Panc1 (cell line): ENCODE data around the gene AKT3. TPM values are rescaled to one million over a fixed set of nuclear protein-coding genes. Genes with fewer than 3 reads are reported as not detected.

ENCODE experiments used
- ATAC-seq: fragments of 200-7000 bp; cut with Tn5 transposase; 2 replicates; pipeline ENCODE4 v1.9.1; 2020; ENCODE audit warnings: mild to moderate bottlenecking, moderate library complexity
- BruUV-seq: library from RNA; stranded (reverse); fragments of 400-500 nt; replicated peaks from 2 replicates; lab custom pipeline; 2021; lab: Mats Ljungman, UMichigan
- CTCF ChIA-PET: fragments of 300-600 bp; sonication (Branson Sonifier 250); formaldehyde crosslinking; loops from one replicate; lab custom pipeline; 2022; ENCODE audit warnings: antibody characterized with exemption; lab: Charles Lee
- POLR2A ChIA-PET: fragments of 300-600 bp; sonication (Branson Sonifier 250); formaldehyde crosslinking; loops from one replicate; lab custom pipeline; 2022; ENCODE audit warnings: antibody characterized with exemption; lab: Charles Lee
- DNase-seq: peaks from one replicate; pipeline ENCODE4 v3.0.0-alpha.2; 2010; ENCODE audit warnings: low read depth, low spot score
- H3K27ac ChIP-seq: 2 replicates; pipeline ENCODE4 v1.5.1; 2011; ENCODE audit warnings: mild to moderate bottlenecking, low read length, inconsistent platforms
- H3K27me3 ChIP-seq: fragments of 200-500 bp; sonication (Bioruptor generic); 2 replicates; pipeline ENCODE4 v1.6.0; 2014; ENCODE audit warnings: low read length, inconsistent platforms; ENCODE audit not compliant: control insufficient read depth, insufficient read depth
- H3K36me3 ChIP-seq: fragments of 200-500 bp; sonication (Bioruptor generic); 2 replicates; pipeline ENCODE4 v1.5.1; 2014; ENCODE audit warnings: inconsistent platforms, mild to moderate bottlenecking, low read length, moderate library complexity; ENCODE audit not compliant: control insufficient read depth, insufficient read depth
- H3K4me1 ChIP-seq: 2 replicates; pipeline ENCODE4 v1.5.1; 2011; ENCODE audit warnings: inconsistent platforms, mild to moderate bottlenecking, low read length, moderate library complexity; ENCODE audit not compliant: control insufficient read depth, insufficient read depth
- H3K4me3 ChIP-seq, 2 experiments: 2 replicates each; pipeline ENCODE4 v1.5.1; 2011 to 2012; ENCODE audit warnings: low read depth in 2 of 2, low read length in 2 of 2, mild to moderate bottlenecking in 2 of 2, inconsistent platforms in 1 of 2, moderate library complexity in 1 of 2
- H3K9me3 ChIP-seq: fragments of 200-500 bp; sonication (Bioruptor generic); 2 replicates; pipeline ENCODE4 v1.5.1; 2014; ENCODE audit warnings: low read depth, mild to moderate bottlenecking, inconsistent platforms, low read length, moderate library complexity; ENCODE audit not compliant: control insufficient read depth, insufficient read depth
- CTCF ChIP-seq: fragments of 450-650 bp; IDR thresholded peaks from 2 replicates; pipeline ENCODE4 v1.5.1; 2017; ENCODE audit warnings: mild to moderate bottlenecking
- POLR2AphosphoS5 ChIP-seq: IDR thresholded peaks from 2 replicates; pipeline ENCODE4 v1.6.1; 2012; ENCODE audit warnings: mild to moderate bottlenecking, low read depth, low read length, moderate library complexity
- SIN3A ChIP-seq: IDR thresholded peaks from 2 replicates; pipeline ENCODE4 v1.6.1; 2012; ENCODE audit warnings: low read depth, mild to moderate bottlenecking, low read length, moderate library complexity, borderline replicate concordance; ENCODE audit not compliant: insufficient read depth
- TCF7L2 ChIP-seq: IDR thresholded peaks from 2 replicates; pipeline ENCODE4 v1.6.1; 2011; ENCODE audit warnings: mild to moderate bottlenecking, low read depth, low read length, inconsistent platforms
- in situ Hi-C: cut with HindIII; loops from 2 replicates; pipeline ENCODE4 v1.10.0; 2016; ENCODE audit warnings: low sequenced_read_pairs, low pct_unique_long_range_greater_than_20kb
- intact Hi-C: fragments of 100-400 bp; cut with micrococcal nuclease; formaldehyde crosslinking; loops from one replicate; pipeline ENCODE4 v1.10.0; 2022; ENCODE audit not compliant: unreplicated experiment
- total RNA-seq: library from RNA; stranded (reverse); gene quantifications from one replicate; pipeline ENCODE4 v1.2.1, GENCODE V29; 2021; ENCODE audit not compliant: unreplicated experiment
- TF ChIP-seq, protein P1 (sequence below), 2 experiments: IDR thresholded peaks; 2 replicates each; pipeline ENCODE4 v1.6.1; 2011 to 2012; ENCODE audit warnings: low read depth in 2 of 2, control low read depth in 1 of 2, low read length in 1 of 2, mild to moderate bottlenecking in 1 of 2, moderate library complexity in 1 of 2; ENCODE audit not compliant: insufficient read depth in 1 of 2

Gene AKT3
- total RNA-seq, 1 experiment from 2014 or later: 11.0 TPM

DNA sequence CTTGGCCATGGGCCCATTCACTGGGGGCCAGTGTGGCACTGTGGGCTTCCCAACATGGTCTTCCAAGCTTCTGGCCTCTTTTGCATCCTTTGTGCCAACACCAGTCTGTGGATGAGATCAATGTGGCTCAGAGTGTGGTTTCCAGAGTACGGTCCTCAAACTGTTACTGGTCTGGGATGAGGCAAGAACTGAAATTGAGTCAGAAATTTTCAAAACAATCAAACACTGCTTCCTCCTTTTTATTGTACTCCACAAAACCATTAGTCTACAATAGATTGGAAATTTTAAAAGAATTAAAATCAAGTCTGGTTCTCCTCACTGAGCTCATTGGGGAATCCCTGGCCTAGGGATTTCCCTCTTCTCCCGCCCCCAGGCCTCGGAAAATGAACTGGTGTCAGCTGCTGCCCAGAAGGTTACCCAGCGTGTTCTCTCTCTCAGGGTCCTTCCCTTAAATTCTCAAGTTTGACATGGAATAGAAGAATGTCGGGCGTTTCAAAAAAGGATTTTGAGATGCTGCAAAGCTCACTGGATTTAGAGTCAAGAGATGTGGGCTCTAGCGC is 372.2 kb downstream of the AKT3 start:
- in situ Hi-C loops: no loop called here
- Histone ChIP-seq H3K27ac (no peak overlapping the region), H3K9me3 (no peaks in the 10 kb centered on the region), H3K36me3 (no peaks in the 10 kb centered on the region), H3K4me1 (no peaks in the 10 kb centered on the region), H3K4me3 (no peak overlapping the region), H3K27me3 (no peaks in the 10 kb centered on the region)
- TF ChIP-seq, protein P1, sequence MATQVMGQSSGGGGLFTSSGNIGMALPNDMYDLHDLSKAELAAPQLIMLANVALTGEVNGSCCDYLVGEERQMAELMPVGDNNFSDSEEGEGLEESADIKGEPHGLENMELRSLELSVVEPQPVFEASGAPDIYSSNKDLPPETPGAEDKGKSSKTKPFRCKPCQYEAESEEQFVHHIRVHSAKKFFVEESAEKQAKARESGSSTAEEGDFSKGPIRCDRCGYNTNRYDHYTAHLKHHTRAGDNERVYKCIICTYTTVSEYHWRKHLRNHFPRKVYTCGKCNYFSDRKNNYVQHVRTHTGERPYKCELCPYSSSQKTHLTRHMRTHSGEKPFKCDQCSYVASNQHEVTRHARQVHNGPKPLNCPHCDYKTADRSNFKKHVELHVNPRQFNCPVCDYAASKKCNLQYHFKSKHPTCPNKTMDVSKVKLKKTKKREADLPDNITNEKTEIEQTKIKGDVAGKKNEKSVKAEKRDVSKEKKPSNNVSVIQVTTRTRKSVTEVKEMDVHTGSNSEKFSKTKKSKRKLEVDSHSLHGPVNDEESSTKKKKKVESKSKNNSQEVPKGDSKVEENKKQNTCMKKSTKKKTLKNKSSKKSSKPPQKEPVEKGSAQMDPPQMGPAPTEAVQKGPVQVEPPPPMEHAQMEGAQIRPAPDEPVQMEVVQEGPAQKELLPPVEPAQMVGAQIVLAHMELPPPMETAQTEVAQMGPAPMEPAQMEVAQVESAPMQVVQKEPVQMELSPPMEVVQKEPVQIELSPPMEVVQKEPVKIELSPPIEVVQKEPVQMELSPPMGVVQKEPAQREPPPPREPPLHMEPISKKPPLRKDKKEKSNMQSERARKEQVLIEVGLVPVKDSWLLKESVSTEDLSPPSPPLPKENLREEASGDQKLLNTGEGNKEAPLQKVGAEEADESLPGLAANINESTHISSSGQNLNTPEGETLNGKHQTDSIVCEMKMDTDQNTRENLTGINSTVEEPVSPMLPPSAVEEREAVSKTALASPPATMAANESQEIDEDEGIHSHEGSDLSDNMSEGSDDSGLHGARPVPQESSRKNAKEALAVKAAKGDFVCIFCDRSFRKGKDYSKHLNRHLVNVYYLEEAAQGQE (IDR thresholded peaks at IDR 0.05; ENCODE audit: insufficient read depth in 1 of 2, low read depth in 2 of 2, low read length in 1 of 2): no peak
- TF ChIP-seq TCF7L2 (no peak), POLR2AphosphoS5 (no peak), CTCF (no peak), SIN3A (no peak)
- intact Hi-C loops: no loop called here
- BruUV-seq: no TSS peak
- no peak for ATAC-seq
- no peak for DNase-seq
- CTCF ChIA-PET: no interaction called here
- POLR2A ChIA-PET: no interaction called here

DNA sequence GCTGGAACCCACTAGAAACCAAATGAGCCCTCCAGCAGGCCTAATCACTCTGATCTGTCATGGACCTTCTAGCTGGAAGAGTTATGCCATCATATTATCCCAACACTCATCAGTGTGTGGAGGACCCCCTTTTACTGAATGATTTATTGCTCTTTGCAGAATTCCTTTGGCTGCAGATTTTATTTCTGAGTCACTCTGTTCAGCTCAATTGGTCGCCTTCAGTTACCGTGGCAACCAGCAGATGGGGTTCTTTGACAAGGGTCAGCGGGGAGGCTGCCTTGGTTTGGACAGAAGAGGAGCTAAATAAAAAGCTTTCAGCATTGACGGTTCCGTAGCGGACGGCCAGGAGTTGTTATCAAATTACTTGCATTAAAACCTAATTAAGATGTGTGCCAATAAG is 374.1 kb downstream of the AKT3 start:
- intact Hi-C loops: no loop called here
- ChIA-PET CTCF (no interaction called here), POLR2A (no interaction called here)
- DNase-seq (no peak), ATAC-seq (no peak)
- Histone ChIP-seq H3K4me3 (no peak overlapping the region), H3K9me3 (no peaks in the 10 kb centered on the region), H3K36me3 (no peaks in the 10 kb centered on the region), H3K27me3 (no peaks in the 10 kb centered on the region), H3K27ac (no peak overlapping the region), H3K4me1 (no peaks in the 10 kb centered on the region)
- BruUV-seq: no TSS peak
- in situ Hi-C loops: no loop called here
- TF ChIP-seq TCF7L2 (no peak), POLR2AphosphoS5 (no peak), CTCF (no peak), SIN3A (no peak)
- TF ChIP-seq, protein P1 (IDR thresholded peaks at IDR 0.05; ENCODE audit: insufficient read depth in 1 of 2, low read depth in 2 of 2, low read length in 1 of 2): no peak
